DND-41 (cell line): ENCODE results near the gene FADD.

Experiments
- ATAC-seq: fragments of 200-7000 bp; cut with Tn5 transposase; 3 replicates; pipeline ENCODE4 v1.9.1; 2021; ENCODE audit warnings: low read depth; ENCODE audit not compliant: insufficient read depth
- DNase-seq: peaks from one replicate; pipeline ENCODE4 v3.0.0-alpha.2; 2020
- H2AFZ ChIP-seq: 2 replicates; pipeline ENCODE4 v1.6.0; 2012; ENCODE audit warnings: low read depth, low read length
- H3K27ac ChIP-seq: 2 replicates; pipeline ENCODE4 v1.5.1; 2012; ENCODE audit warnings: low read length, inconsistent platforms
- H3K27me3 ChIP-seq: fragments of 200-600 bp; sonication (generic); 2 replicates; pipeline ENCODE4 v1.6.0; 2012; ENCODE audit warnings: low read length, mild to moderate bottlenecking, inconsistent platforms; ENCODE audit not compliant: insufficient read depth, poor library complexity
- H3K36me3 ChIP-seq: 2 replicates; pipeline ENCODE4 v1.5.1; 2012; ENCODE audit warnings: low read length, inconsistent platforms; ENCODE audit not compliant: insufficient read depth
- H3K4me1 ChIP-seq: 2 replicates; pipeline ENCODE4 v1.5.1; 2012; ENCODE audit warnings: mild to moderate bottlenecking, low read length; ENCODE audit not compliant: insufficient read depth
- H3K4me2 ChIP-seq: 2 replicates; pipeline ENCODE4 v1.6.0; 2012; ENCODE audit warnings: mild to moderate bottlenecking, moderate library complexity, low read length, inconsistent platforms; ENCODE audit not compliant: insufficient read depth
- H3K4me3 ChIP-seq, 2 experiments: fragments of 200-600 bp in 1 of 2; shearing (Covaris generic) in 1 of 2; 2 replicates each; pipeline ENCODE4 v1.5.1; 2012 to 2016; ENCODE audit warnings: inconsistent platforms in 2 of 2, low read length in 2 of 2, mild to moderate bottlenecking in 2 of 2, low read depth in 1 of 2, moderate library complexity in 1 of 2
- H3K79me2 ChIP-seq: 2 replicates; pipeline ENCODE4 v1.6.0; 2012; ENCODE audit warnings: low read length, inconsistent platforms; ENCODE audit not compliant: insufficient read depth
- H3K9ac ChIP-seq: 2 replicates; pipeline ENCODE4 v1.6.0; 2012; ENCODE audit warnings: low read depth, mild to moderate bottlenecking, inconsistent platforms, low read length, moderate library complexity
- H3K9me3 ChIP-seq: 2 replicates; pipeline ENCODE4 v1.5.1; 2012; ENCODE audit warnings: low read length, moderate library complexity, mild to moderate bottlenecking, inconsistent platforms; ENCODE audit not compliant: insufficient read depth, severe bottlenecking
- H4K20me1 ChIP-seq: 2 replicates; pipeline ENCODE4 v1.6.0; 2012; ENCODE audit warnings: low read length; ENCODE audit not compliant: insufficient read depth
- EZH2 ChIP-seq: IDR thresholded peaks from 3 replicates; pipeline ENCODE4 v1.6.1; 2012; ENCODE audit warnings: borderline replicate concordance, low read depth, mild to moderate bottlenecking, moderate library complexity, low read length, inconsistent platforms; ENCODE audit not compliant: severe bottlenecking
- TF ChIP-seq, protein P1 (sequence below): IDR thresholded peaks from 2 replicates; pipeline ENCODE4 v1.5.1; 2012; ENCODE audit warnings: borderline replicate concordance, low read length, moderate library complexity, mild to moderate bottlenecking; ENCODE audit not compliant: poor library complexity, severe bottlenecking; ENCODE audit errors: extremely low read depth

Gene FADD

DNA sequence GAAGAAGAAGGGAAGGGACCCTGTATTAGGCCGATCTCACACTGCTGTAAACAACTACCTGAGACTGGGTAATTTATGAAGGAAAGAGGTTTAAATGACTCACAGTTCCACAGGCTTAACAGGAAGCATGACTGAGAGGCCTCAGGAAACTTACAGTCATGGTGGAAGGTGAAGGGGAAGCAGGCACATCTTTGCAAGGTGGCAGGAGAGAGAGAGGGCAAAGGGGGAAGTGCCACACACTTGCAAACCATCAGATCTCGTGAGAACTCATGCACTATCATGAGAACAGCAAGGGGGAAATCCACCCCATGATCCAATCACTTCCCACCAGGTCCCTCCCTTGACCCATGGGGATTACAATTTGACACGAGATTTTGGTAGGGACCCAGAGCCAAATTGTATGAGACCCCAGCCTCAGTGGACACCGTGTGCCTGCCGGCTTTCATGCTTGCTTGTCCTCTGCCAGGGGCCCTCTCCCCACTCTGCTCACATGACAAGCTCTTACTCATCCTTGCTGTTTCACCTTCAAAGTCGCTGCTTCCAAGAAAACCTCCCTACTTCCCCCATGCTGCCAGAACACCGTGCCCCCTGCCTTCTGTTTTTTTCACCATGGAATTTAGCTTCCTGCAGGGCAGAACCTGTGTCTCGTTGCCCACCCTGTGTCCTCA is 44.1 kb downstream of the FADD start:
- Histone ChIP-seq H2AFZ (no peak overlapping the region), H3K4me1 (no peaks in the 10 kb centered on the region), H3K9ac (no peak overlapping the region), H3K4me2 (no peak overlapping the region), H3K27me3 (peaks cover 4% of the 10 kb centered on the region), H4K20me1 (no peaks in the 10 kb centered on the region), H3K36me3 (no peaks in the 10 kb centered on the region), H3K79me2 (no peaks in the 10 kb centered on the region), H3K27ac (no peak overlapping the region), H3K4me3 (no peak overlapping the region), H3K9me3 (no peaks in the 10 kb centered on the region)
- DNase-seq, result no peak
- no peak for ATAC-seq
- TF ChIP-seq EZH2, result no peak
- TF ChIP-seq, protein P1, sequence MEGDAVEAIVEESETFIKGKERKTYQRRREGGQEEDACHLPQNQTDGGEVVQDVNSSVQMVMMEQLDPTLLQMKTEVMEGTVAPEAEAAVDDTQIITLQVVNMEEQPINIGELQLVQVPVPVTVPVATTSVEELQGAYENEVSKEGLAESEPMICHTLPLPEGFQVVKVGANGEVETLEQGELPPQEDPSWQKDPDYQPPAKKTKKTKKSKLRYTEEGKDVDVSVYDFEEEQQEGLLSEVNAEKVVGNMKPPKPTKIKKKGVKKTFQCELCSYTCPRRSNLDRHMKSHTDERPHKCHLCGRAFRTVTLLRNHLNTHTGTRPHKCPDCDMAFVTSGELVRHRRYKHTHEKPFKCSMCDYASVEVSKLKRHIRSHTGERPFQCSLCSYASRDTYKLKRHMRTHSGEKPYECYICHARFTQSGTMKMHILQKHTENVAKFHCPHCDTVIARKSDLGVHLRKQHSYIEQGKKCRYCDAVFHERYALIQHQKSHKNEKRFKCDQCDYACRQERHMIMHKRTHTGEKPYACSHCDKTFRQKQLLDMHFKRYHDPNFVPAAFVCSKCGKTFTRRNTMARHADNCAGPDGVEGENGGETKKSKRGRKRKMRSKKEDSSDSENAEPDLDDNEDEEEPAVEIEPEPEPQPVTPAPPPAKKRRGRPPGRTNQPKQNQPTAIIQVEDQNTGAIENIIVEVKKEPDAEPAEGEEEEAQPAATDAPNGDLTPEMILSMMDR, result no peak

DNA sequence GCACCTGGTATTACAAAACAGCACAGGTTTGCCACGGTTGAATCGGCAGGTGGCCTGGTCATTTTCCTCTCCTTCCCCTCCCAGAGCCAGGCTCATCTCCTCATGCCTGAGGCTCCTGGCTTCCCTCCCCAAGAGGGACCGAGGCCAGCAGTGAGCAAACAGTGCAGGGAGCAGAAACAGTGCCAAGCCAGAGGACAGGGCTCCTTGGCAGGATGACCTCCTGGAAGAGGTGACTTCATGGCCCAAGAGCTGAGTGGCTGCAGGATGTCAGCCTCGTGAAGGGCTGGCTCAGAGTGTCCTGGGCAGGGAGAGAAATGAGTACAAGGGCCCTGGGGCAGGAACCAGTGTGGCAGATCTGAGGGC is 44.6 kb downstream of the FADD start:
- peaks cover 3% of the 10 kb centered on the region for H3K27me3 ChIP-seq
- no peak for ATAC-seq
- DNase-seq, result no peak

DNA sequence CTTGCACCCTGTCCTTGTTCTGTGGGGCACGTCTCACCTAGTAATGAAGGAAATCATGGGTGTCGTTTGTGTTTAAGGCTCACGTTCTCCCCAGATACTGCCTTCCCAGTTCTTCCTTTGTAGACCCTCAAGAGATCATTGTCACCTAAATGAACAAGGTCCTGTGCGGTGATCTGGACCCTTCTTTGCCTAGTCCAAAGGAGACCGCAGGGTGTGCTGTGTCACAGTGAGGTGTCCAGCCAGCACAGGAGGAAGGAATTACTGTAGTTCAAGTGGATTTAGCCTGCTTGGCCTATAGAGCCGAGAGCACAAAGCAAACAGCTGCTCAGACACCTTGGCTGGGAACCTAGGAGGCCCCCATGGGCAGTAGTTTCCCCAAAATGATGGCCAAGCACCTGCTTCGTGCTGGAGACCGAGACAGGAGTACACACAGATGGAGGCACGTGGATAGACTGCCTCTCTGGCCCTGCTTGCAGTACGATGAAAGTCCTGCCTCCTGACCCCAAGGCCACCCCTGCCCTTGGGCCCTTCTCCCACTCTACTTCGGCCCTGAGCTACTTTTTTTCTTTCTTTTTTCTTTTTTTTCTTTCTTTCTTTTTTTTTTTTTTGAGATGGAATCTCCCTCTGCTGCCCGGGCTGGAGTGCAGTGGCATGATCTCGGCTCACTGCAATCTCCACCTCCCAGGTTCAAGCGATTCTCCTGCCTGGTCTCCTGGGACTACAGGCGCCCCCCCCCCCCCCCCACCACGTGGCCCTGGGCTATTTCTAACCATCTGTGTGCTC is 48.0 kb downstream of the FADD start:
- H3K4me3 ChIP-seq, result no peak overlapping the region
- DNase-seq (no peak), ATAC-seq (no peak)
- H3K4me2 ChIP-seq, result no peak overlapping the region
- no peak overlapping the region for H3K9ac ChIP-seq
- no peak for TF ChIP-seq EZH2
- TF ChIP-seq, protein P1, result no peak
- H4K20me1 ChIP-seq, result no peaks in the 10 kb centered on the region
- no peaks in the 10 kb centered on the region for H3K27me3 ChIP-seq
- H3K79me2 ChIP-seq, result no peaks in the 10 kb centered on the region
- H3K36me3 ChIP-seq, result no peaks in the 10 kb centered on the region
- no peaks in the 10 kb centered on the region for H3K9me3 ChIP-seq
- no peak overlapping the region for H3K27ac ChIP-seq
- no peaks in the 10 kb centered on the region for H3K4me1 ChIP-seq
- H2AFZ ChIP-seq, result no peak overlapping the region

More for the DNA sequence above, 44.6 kb downstream of the FADD start:
- TF ChIP-seq, protein P1, result no peak
- TF ChIP-seq EZH2, result no peak
- no peak overlapping the region for H3K4me2 ChIP-seq
- H3K4me1 ChIP-seq, result no peaks in the 10 kb centered on the region
- H4K20me1 ChIP-seq, result no peaks in the 10 kb centered on the region
- H3K4me3 ChIP-seq, result no peak overlapping the region
- no peak overlapping the region for H2AFZ ChIP-seq
- H3K36me3 ChIP-seq, result no peaks in the 10 kb centered on the region
- H3K9ac ChIP-seq, result no peak overlapping the region
- H3K27ac ChIP-seq, result no peak overlapping the region
- H3K79me2 ChIP-seq, result no peaks in the 10 kb centered on the region
- no peaks in the 10 kb centered on the region for H3K9me3 ChIP-seq
